ENCODE measurements around the gene CRYGN.

CRYGN gene

DNA sequence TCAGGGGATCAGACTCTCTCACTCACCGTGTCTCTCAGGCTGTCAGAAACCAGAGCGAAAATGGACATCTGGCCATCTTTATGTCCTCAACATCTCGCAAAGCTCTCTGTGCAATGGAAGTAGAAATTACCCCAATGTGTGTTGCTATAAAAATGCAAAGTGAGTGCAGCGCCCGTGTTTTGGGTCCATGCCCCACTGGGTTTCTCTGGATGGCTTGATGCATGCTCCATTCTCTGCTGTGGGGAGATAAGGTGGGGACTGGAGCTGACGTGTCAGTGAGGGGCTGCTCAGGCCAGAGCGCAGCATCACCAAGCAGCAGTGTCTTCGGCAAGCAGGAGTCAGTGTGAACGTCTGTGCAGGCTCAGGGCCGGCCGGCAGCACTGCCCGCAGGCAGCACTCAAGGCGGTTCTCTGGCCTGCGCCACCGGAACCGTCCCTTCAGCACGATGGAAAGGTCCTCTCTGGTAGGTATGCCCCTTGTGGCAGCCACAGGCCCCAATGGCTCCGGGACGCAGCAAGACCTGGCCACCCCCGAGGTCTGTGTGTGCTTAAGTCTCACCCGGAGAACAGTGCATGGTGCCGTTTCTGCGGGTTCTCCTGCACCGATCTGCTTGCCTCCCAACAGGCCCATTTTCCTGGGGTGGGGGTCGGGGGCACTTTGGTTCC lies 60.3 kb downstream of the CRYGN start (continued):
- TF ChIP-seq ZFP30 (CRISPR knock-in tag; IDR thresholded peaks at IDR 0.05) = no peak
- no peak for TF ChIP-seq ESRRG (CRISPR knock-in tag; IDR thresholded peaks at IDR 0.05)
- TF ChIP-seq, protein P1, sequence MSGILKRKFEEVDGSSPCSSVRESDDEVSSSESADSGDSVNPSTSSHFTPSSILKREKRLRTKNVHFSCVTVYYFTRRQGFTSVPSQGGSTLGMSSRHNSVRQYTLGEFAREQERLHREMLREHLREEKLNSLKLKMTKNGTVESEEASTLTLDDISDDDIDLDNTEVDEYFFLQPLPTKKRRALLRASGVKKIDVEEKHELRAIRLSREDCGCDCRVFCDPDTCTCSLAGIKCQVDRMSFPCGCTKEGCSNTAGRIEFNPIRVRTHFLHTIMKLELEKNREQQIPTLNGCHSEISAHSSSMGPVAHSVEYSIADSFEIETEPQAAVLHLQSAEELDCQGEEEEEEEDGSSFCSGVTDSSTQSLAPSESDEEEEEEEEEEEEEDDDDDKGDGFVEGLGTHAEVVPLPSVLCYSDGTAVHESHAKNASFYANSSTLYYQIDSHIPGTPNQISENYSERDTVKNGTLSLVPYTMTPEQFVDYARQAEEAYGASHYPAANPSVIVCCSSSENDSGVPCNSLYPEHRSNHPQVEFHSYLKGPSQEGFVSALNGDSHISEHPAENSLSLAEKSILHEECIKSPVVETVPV (CRISPR knock-in tag; IDR thresholded peaks at IDR 0.05) = no peak
- TF ChIP-seq BACH2 (CRISPR knock-in tag; IDR thresholded peaks at IDR 0.05; ENCODE audit: borderline replicate concordance) = no peak
- no peak for TF ChIP-seq CSDC2 (CRISPR knock-in tag; IDR thresholded peaks at IDR 0.05)
- TF ChIP-seq ZFP3 (CRISPR knock-in tag; IDR thresholded peaks at IDR 0.05) = no peak

DNA sequence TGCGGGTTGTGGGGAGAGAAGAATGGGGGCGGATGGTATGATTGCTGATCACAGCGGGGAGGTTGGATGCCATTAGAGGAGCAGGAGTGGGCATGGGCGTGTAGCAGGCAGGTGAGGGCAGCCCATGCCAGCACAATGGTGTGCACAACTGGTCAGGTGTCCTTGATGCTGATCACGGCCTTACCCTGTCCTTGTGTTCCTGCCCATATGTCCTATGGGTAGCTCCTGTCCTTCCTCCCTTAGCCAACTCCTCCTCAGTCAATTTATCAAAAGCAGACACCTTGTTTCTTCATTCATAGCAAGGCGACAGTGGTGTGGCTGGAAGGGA lies 60.8 kb downstream of the CRYGN start:
- TF ChIP-seq, protein P2, sequence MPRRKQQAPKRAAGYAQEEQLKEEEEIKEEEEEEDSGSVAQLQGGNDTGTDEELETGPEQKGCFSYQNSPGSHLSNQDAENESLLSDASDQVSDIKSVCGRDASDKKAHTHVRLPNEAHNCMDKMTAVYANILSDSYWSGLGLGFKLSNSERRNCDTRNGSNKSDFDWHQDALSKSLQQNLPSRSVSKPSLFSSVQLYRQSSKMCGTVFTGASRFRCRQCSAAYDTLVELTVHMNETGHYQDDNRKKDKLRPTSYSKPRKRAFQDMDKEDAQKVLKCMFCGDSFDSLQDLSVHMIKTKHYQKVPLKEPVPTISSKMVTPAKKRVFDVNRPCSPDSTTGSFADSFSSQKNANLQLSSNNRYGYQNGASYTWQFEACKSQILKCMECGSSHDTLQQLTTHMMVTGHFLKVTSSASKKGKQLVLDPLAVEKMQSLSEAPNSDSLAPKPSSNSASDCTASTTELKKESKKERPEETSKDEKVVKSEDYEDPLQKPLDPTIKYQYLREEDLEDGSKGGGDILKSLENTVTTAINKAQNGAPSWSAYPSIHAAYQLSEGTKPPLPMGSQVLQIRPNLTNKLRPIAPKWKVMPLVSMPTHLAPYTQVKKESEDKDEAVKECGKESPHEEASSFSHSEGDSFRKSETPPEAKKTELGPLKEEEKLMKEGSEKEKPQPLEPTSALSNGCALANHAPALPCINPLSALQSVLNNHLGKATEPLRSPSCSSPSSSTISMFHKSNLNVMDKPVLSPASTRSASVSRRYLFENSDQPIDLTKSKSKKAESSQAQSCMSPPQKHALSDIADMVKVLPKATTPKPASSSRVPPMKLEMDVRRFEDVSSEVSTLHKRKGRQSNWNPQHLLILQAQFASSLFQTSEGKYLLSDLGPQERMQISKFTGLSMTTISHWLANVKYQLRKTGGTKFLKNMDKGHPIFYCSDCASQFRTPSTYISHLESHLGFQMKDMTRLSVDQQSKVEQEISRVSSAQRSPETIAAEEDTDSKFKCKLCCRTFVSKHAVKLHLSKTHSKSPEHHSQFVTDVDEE (CRISPR knock-in tag; IDR thresholded peaks at IDR 0.05) = no peak
- TF ChIP-seq PPARA (CRISPR knock-in tag; IDR thresholded peaks at IDR 0.05; ENCODE audit: borderline replicate concordance) (no peak), ESRRG (CRISPR knock-in tag; IDR thresholded peaks at IDR 0.05) (no peak), ZNF565 (CRISPR knock-in tag; conservative IDR thresholded peaks at IDR 0.05; ENCODE audit: low read depth) (no peak), CSDC2 (CRISPR knock-in tag; IDR thresholded peaks at IDR 0.05) (no peak), ZFP30 (CRISPR knock-in tag; IDR thresholded peaks at IDR 0.05) (no peak), TCF4 (CRISPR knock-in tag; IDR thresholded peaks at IDR 0.05; ENCODE audit: borderline replicate concordance) (no peak), ZC3H10 (CRISPR knock-in tag; IDR thresholded peaks at IDR 0.05) (no peak), GLIS3 (CRISPR knock-in tag; IDR thresholded peaks at IDR 0.05) (no peak), ARNTL (CRISPR knock-in tag; IDR thresholded peaks at IDR 0.05; ENCODE audit: borderline replicate concordance, low read depth) (no peak), OSR1 (CRISPR knock-in tag; IDR thresholded peaks at IDR 0.05) (no peak), TOX (CRISPR knock-in tag; IDR thresholded peaks at IDR 0.05; ENCODE audit: borderline replicate concordance) (no peak), ZFP3 (CRISPR knock-in tag; IDR thresholded peaks at IDR 0.05) (no peak)
- ATAC-seq = no peak; the same call in 2 of the 3 replicates

Measured in SK-N-SH treated with all-trans-retinoic acid at 6 μM for 48 hours (cell line).